GM12864 (cell line): ENCODE measurements around the gene TRIOBP.
A peak's percentile ranks its signal among the peaks of the same experiment; 100 is the strongest.

ENCODE experiments used
- DNase-seq: peaks from one replicate; pipeline ENCODE4 v3.0.0-alpha.2; 2011; ENCODE audit warnings: low read depth
- H3K4me3 ChIP-seq: 2 replicates; pipeline ENCODE4 v1.5.1; 2011; ENCODE audit warnings: mild to moderate bottlenecking, low read depth, low read length, control low read depth
- CTCF ChIP-seq: IDR thresholded peaks from 2 replicates; pipeline ENCODE4 v1.5.1; 2011; ENCODE audit warnings: low read depth, mild to moderate bottlenecking, moderate library complexity, low read length, control low read depth, inconsistent platforms; ENCODE audit errors: missing control alignments

Gene TRIOBP

GRCh38 chr22:37734402-37734700, 37.5 kb downstream of the TRIOBP start:
- H3K4me3 ChIP-seq: no peak overlapping the region
- no peak for TF ChIP-seq CTCF
- DNase-seq: no peak

- DNase-seq: no peak
These were observed 38.2 kb downstream of the TRIOBP start for GRCh38 chr22:37734964-37735451.

GRCh38 chr22:37739035-37739434, 42.2 kb downstream of the TRIOBP start:
- no peak for TF ChIP-seq CTCF
- no peak for DNase-seq

More at GRCh38 chr22:37734964-37735451, 38.2 kb downstream of the TRIOBP start:
- H3K4me3 ChIP-seq: no peak overlapping the region
- TF ChIP-seq CTCF: peak; percentile 7

GRCh38 chr22:37739611-37740049, 42.8 kb downstream of the TRIOBP start:
- no peak for DNase-seq
- no peak for TF ChIP-seq CTCF
- no peak overlapping the region for H3K4me3 ChIP-seq

More at GRCh38 chr22:37739035-37739434, 42.2 kb downstream of the TRIOBP start:
- no peak overlapping the region for H3K4me3 ChIP-seq

GRCh38 chr22:37740455-37741311, 43.8 kb downstream of the TRIOBP start:
- no peak for TF ChIP-seq CTCF
- DNase-seq: no peak
- no peak overlapping the region for H3K4me3 ChIP-seq

GRCh38 chr22:37741312-37741795, 44.5 kb downstream of the TRIOBP start:
- DNase-seq: no peak
- no peak for TF ChIP-seq CTCF
- H3K4me3 ChIP-seq: no peak overlapping the region
